ENCODE results near the gene COA3.

The COA3 gene

GRCh38 chr17:42795465-42795864, 3.0 kb downstream of the COA3 start:
- peak overlapping the region; percentile 43; the same call in 1 of the 2 replicates for H3K27ac ChIP-seq
- CTCF ChIA-PET: interaction anchor here (1.2 kb wide), 1 partner anchor 9 kb away, joined by 3 read pairs; no protein-coding TSS in a partner anchor
- POLR2A ChIA-PET (ENCODE audit: low non-redundant PET): no interaction called here
- no peak for DNase-seq (ENCODE audit: low spot score)
- TF ChIP-seq CTCF (conservative IDR thresholded peaks at IDR 0.05; ENCODE audit: low read depth): no peak

GRCh38 chr17:42795061-42795460, 3.4 kb downstream of the COA3 start:
- no peak for TF ChIP-seq CTCF (conservative IDR thresholded peaks at IDR 0.05; ENCODE audit: low read depth)
- peak overlapping the region; percentile 43; the same call in 1 of the 2 replicates for H3K27ac ChIP-seq
- ChIA-PET CTCF (interaction anchor here (1.2 kb wide), 1 partner anchor 9 kb away, joined by 3 read pairs; no protein-coding TSS in a partner anchor), POLR2A (ENCODE audit: low non-redundant PET) (no interaction called here)
- no peak for DNase-seq (ENCODE audit: low spot score)

GRCh38 chr17:42792545-42792944, 6.0 kb downstream of the COA3 start:
- POLR2A ChIA-PET (ENCODE audit: low non-redundant PET): interaction anchor here (0.7 kb wide), 1 partner anchor 31 kb away, joined by 4 read pairs; the partner anchor contains the start of gene BECN1
- CTCF ChIA-PET: no interaction called here

GRCh38 chr17:42791948-42792347, 6.6 kb downstream of the COA3 start:
- no peak overlapping the region for H3K27ac ChIP-seq
- POLR2A ChIA-PET (ENCODE audit: low non-redundant PET): interaction anchor here (0.7 kb wide), 2 partner anchors 32 kb away, joined by 4 read pairs; partner anchors contain the start of gene BECN1
- no peak for DNase-seq (ENCODE audit: low spot score)
- CTCF ChIA-PET: interaction anchor here (0.7 to 0.9 kb wide), 2 partner anchors 15 to 33 kb away, joined by 4 read pairs; no protein-coding TSS in a partner anchor
- TF ChIP-seq CTCF (conservative IDR thresholded peaks at IDR 0.05; ENCODE audit: low read depth): no peak

More at GRCh38 chr17:42792545-42792944, 6.0 kb downstream of the COA3 start:
- TF ChIP-seq CTCF (conservative IDR thresholded peaks at IDR 0.05; ENCODE audit: low read depth): no peak
- no peak for DNase-seq (ENCODE audit: low spot score)
- no peak overlapping the region for H3K27ac ChIP-seq

- CTCF ChIA-PET: interaction anchor here (0.9 kb wide), 1 partner anchor 201 kb away, joined by 3 read pairs; no protein-coding TSS in a partner anchor
- DNase-seq (ENCODE audit: low spot score): no peak
- no peak for TF ChIP-seq CTCF (conservative IDR thresholded peaks at IDR 0.05; ENCODE audit: low read depth)
- no peak overlapping the region for H3K27ac ChIP-seq
- POLR2A ChIA-PET (ENCODE audit: low non-redundant PET): no interaction called here
These were observed 11.2 kb downstream of the COA3 start for GRCh38 chr17:42787266-42787665.

GRCh38 chr17:42784811-42785592, 13.5 kb downstream of the COA3 start:
- POLR2A ChIA-PET (ENCODE audit: low non-redundant PET): no interaction called here
- CTCF ChIA-PET: interaction anchor here (0.9 kb wide), 1 partner anchor 24 kb away, joined by 3 read pairs; the partner anchor contains the start of gene RAMP2
- no peak for DNase-seq (ENCODE audit: low spot score)

More at GRCh38 chr17:42784811-42785592, 13.5 kb downstream of the COA3 start:
- TF ChIP-seq CTCF (conservative IDR thresholded peaks at IDR 0.05; ENCODE audit: low read depth): no peak
- H3K27ac ChIP-seq: no peak overlapping the region
